WTC11 (cell line): ENCODE data around the gene CDKN2AIPNL. TPM values are rescaled to one million over a fixed set of nuclear protein-coding genes. Genes with fewer than 3 reads are reported as not detected.

Source experiments
- ATAC-seq: fragments of 200-7000 bp; cut with Tn5 transposase; 2 replicates; pipeline ENCODE4 v1.10.0; 2021; ENCODE audit warnings: mild to moderate bottlenecking, moderate library complexity
- CTCF ChIA-PET: fragments of 300-600 bp; sonication (Branson Sonifier 250); formaldehyde crosslinking; loops from one replicate; lab custom pipeline; 2021; ENCODE audit warnings: antibody characterized with exemption; lab: Charles Lee
- POLR2A ChIA-PET: fragments of 350-600 bp; sonication (Branson Sonifier 250); formaldehyde crosslinking; loops from one replicate; lab custom pipeline; 2021; ENCODE audit warnings: antibody characterized with exemption; lab: Charles Lee
- DNase-seq: peaks from one replicate; pipeline ENCODE4 v3.0.0; 2021; ENCODE audit warnings: low spot score
- H3K27ac Mint-ChIP-seq: 2 replicates; pipeline ENCODE4 v1.8.0; 2021; ENCODE audit warnings: mixed read lengths
- H3K27me3 Mint-ChIP-seq: 2 replicates; pipeline ENCODE4 v1.8.0; 2021; ENCODE audit warnings: low read depth, mild to moderate bottlenecking, moderate library complexity, mixed read lengths
- H3K36me3 Mint-ChIP-seq: 2 replicates; pipeline ENCODE4 v1.8.0; 2021; ENCODE audit warnings: mixed read lengths
- H3K4me1 Mint-ChIP-seq: 2 replicates; pipeline ENCODE4 v1.8.0; 2022; ENCODE audit warnings: mixed read lengths
- H3K4me3 Mint-ChIP-seq: 2 replicates; pipeline ENCODE4 v1.8.0; 2021; ENCODE audit warnings: mild to moderate bottlenecking, moderate library complexity, mixed read lengths
- H3K9me3 Mint-ChIP-seq: 2 replicates; pipeline ENCODE4 v1.8.0; 2021; ENCODE audit warnings: mixed read lengths
- ATF3 ChIP-seq: sonication (generic); formaldehyde crosslinking; conservative IDR thresholded peaks from 2 replicates; pipeline ENCODE4 v1.8.1; 2022; ENCODE audit warnings: mild to moderate bottlenecking, missing genetic modification reagents
- CREM ChIP-seq: sonication (generic); formaldehyde crosslinking; IDR thresholded peaks from 2 replicates; pipeline ENCODE4 v1.8.1; 2022; ENCODE audit warnings: mild to moderate bottlenecking, missing genetic modification reagents, moderate library complexity
- ERG ChIP-seq: fragments of 250-450 bp; sonication (Bioruptor Pico); IDR thresholded peaks from 2 replicates; pipeline ENCODE4 v1.8.0; 2021; ENCODE audit warnings: mild to moderate bottlenecking
- FOXP1 ChIP-seq: sonication (generic); formaldehyde crosslinking; IDR thresholded peaks from 2 replicates; pipeline ENCODE4 v1.8.0; 2022; ENCODE audit warnings: missing genetic modification reagents, mild to moderate bottlenecking, moderate library complexity, borderline replicate concordance
- HMGA2 ChIP-seq: fragments of 250-450 bp; sonication (Bioruptor Pico); IDR thresholded peaks from 2 replicates; pipeline ENCODE4 v1.4.0; 2021; ENCODE audit warnings: mild to moderate bottlenecking, moderate library complexity
- HMGXB4 ChIP-seq: sonication (generic); formaldehyde crosslinking; IDR thresholded peaks from 2 replicates; pipeline ENCODE4 v1.8.1; 2023; ENCODE audit warnings: mild to moderate bottlenecking, moderate library complexity, missing genetic modification reagents
- KAT7 ChIP-seq: sonication (generic); formaldehyde crosslinking; IDR thresholded peaks from 2 replicates; pipeline ENCODE4 v1.8.1; 2023; ENCODE audit warnings: missing genetic modification reagents, mild to moderate bottlenecking, borderline replicate concordance
- OVOL2 ChIP-seq: fragments of 250-450 bp; sonication (Bioruptor Pico); IDR thresholded peaks from 2 replicates; pipeline ENCODE4 v1.9.0; 2021; ENCODE audit warnings: mild to moderate bottlenecking, borderline replicate concordance
- SMAD3 ChIP-seq: sonication (generic); formaldehyde crosslinking; IDR thresholded peaks from 2 replicates; pipeline ENCODE4 v1.8.0; 2022; ENCODE audit warnings: missing genetic modification reagents, mild to moderate bottlenecking, borderline replicate concordance
- SMAD4 ChIP-seq: sonication (generic); formaldehyde crosslinking; IDR thresholded peaks from 2 replicates; pipeline ENCODE4 v1.8.0; 2022; ENCODE audit warnings: mild to moderate bottlenecking, missing genetic modification reagents
- ZNF396 ChIP-seq: fragments of 250-450 bp; sonication (Bioruptor Pico); IDR thresholded peaks from 2 replicates; pipeline ENCODE4 v1.8.0; 2021; ENCODE audit warnings: mild to moderate bottlenecking, moderate library complexity, borderline replicate concordance
- total RNA-seq: library from RNA; stranded (reverse); gene quantifications from 3 replicates; pipeline ENCODE4 v1.2.3, GENCODE V29; 2021
- TF ChIP-seq, protein P1 (sequence below): sonication (generic); formaldehyde crosslinking; IDR thresholded peaks from 2 replicates; pipeline ENCODE4 v1.8.0; 2022; ENCODE audit warnings: mild to moderate bottlenecking, missing genetic modification reagents

CDKN2AIPNL gene
- total RNA-seq, 1 experiment from 2014 or later = 54.3 TPM

DNA sequence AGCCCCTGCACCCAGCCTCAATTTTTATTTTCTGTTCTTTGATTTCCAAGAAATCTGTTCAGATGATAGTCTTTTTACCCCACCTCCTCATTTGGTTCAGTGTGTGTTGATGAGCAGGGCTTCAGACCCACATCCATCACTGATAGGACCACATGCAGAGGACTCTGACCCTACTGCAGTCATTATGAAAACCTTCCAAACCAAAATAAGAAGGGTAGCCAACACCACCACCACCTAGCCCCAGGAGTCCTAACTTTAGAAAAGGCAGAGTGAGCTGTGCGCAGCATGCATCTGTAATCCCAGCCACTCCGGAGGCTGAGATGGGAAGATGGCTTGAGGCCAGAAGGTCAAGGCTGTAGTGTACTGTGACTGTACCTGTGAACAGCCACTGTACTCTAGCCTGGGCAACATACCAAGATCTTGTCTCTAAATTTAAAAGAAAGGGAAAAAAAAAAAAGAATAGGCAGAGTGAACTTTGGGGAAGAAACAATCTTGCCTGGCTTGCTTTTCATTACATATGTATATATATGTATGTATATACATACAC lies 13.0 kb downstream of the CDKN2AIPNL start:
- TF ChIP-seq CREM (CRISPR knock-in tag) (no peak), SMAD3 (no peak), SMAD4 (CRISPR knock-in tag) (no peak), HMGXB4 (no peak), ERG (CRISPR knock-in tag) (no peak), FOXP1 (CRISPR knock-in tag) (no peak), KAT7 (CRISPR knock-in tag) (no peak), ZNF396 (CRISPR knock-in tag) (no peak)
- TF ChIP-seq, all 79 proteins: peak for 0
- Mint-ChIP-seq H3K27ac (no peak overlapping the region), H3K27me3 (no peaks in the 10 kb centered on the region), H3K36me3 (peaks cover 33% of the 10 kb centered on the region), H3K4me1 (peaks cover 11% of the 10 kb centered on the region), H3K4me3 (no peak overlapping the region), H3K9me3 (no peaks in the 10 kb centered on the region)
- ChIA-PET POLR2A (no interaction called here), CTCF (interaction anchor here (2.6 kb wide), 1 partner anchor 129 kb away, joined by 7 read pairs; no protein-coding TSS in a partner anchor)
- DNase-seq (no peak), ATAC-seq (no peak)

DNA sequence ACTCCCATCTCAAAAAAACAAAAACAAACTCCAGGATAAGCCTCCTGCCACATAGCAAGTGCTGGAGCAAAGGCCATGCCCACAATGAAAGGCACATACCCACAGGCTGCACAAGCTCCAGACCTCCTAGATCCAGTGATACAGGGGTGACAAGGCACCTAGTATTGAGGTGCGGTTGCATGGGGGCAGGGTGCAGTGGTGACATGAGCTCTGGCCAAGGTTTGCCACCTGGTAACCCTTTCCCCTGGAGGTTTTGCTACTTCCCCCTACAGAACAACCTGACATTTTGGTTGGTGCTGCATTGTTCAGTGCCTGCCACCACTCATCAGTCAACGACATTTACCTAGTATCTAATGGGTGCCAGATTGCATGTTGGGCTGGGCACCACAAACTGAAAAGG lies 14.5 kb downstream of the CDKN2AIPNL start:
- POLR2A ChIA-PET = no interaction called here

GRCh38 chr5:134396274-134396673 lies 15.4 kb downstream of the CDKN2AIPNL start:
- CTCF ChIA-PET = interaction anchor here (1.1 to 2.5 kb wide), 4 partner anchors 15 to 256 kb away, joined by 3 to 21 read pairs (median 5); partner anchors contain the start of gene CDKN2AIPNL
- POLR2A ChIA-PET = interaction anchor here (0.9 to 1.6 kb wide), 2 partner anchors 12 to 131 kb away, joined by 3 to 4 read pairs; no protein-coding TSS in a partner anchor
- no peaks in the 10 kb centered on the region for H3K27me3 Mint-ChIP-seq
- H3K4me1 Mint-ChIP-seq = peaks cover 11% of the 10 kb centered on the region
- H3K27ac Mint-ChIP-seq = no peak overlapping the region
- peaks cover 37% of the 10 kb centered on the region for H3K36me3 Mint-ChIP-seq
- no peak for ATAC-seq
- DNase-seq = no peak
- TF ChIP-seq, protein P1, sequence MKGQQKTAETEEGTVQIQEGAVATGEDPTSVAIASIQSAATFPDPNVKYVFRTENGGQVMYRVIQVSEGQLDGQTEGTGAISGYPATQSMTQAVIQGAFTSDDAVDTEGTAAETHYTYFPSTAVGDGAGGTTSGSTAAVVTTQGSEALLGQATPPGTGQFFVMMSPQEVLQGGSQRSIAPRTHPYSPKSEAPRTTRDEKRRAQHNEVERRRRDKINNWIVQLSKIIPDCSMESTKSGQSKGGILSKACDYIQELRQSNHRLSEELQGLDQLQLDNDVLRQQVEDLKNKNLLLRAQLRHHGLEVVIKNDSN (CRISPR knock-in tag) = peak; percentile 20; the same call in 1 of the 2 replicates
- no peak for TF ChIP-seq OVOL2 (CRISPR knock-in tag)
- TF ChIP-seq, all 79 proteins: peak for 1
- no peaks in the 10 kb centered on the region for H3K9me3 Mint-ChIP-seq
- H3K4me3 Mint-ChIP-seq = no peak overlapping the region

More for the DNA sequence above, 14.5 kb downstream of the CDKN2AIPNL start:
- Mint-ChIP-seq H3K27ac (peak overlapping the region; percentile 63; the same call in 1 of the 2 replicates), H3K4me3 (no peak overlapping the region), H3K27me3 (no peaks in the 10 kb centered on the region), H3K4me1 (peaks cover 11% of the 10 kb centered on the region), H3K36me3 (peaks cover 33% of the 10 kb centered on the region), H3K9me3 (no peaks in the 10 kb centered on the region)
- no peak for DNase-seq
- CTCF ChIA-PET = interaction anchor here (2.2 to 2.6 kb wide), 3 partner anchors 130 to 190 kb away, joined by 7 to 21 read pairs (median 7); no protein-coding TSS in a partner anchor
- TF ChIP-seq ERG (CRISPR knock-in tag) (no peak), HMGA2 (CRISPR knock-in tag) (no peak), ATF3 (CRISPR knock-in tag) (no peak)
- ATAC-seq = no peak
